OCI-LY3 (cell line): ENCODE data around the gene AGPAT4.

Experiments
- EZH2phosphoT487 ChIP-seq: fragments of 200-600 bp; shearing (Covaris generic); IDR thresholded peaks from 2 replicates; pipeline ENCODE4 v1.6.1; 2018; ENCODE audit warnings: antibody characterized with exemption, mixed run types, low read depth
- TF ChIP-seq, protein P1 (sequence below): fragments of 200-600, 300-600 bp; sonication (generic); IDR thresholded peaks from 2 replicates; pipeline ENCODE4 v1.5.1; 2014; ENCODE audit warnings: antibody characterized with exemption, low read length, low read depth

GRCh38 chr6:161109366-161109765 is 164.5 kb downstream of the AGPAT4 start:
- TF ChIP-seq, protein P1, sequence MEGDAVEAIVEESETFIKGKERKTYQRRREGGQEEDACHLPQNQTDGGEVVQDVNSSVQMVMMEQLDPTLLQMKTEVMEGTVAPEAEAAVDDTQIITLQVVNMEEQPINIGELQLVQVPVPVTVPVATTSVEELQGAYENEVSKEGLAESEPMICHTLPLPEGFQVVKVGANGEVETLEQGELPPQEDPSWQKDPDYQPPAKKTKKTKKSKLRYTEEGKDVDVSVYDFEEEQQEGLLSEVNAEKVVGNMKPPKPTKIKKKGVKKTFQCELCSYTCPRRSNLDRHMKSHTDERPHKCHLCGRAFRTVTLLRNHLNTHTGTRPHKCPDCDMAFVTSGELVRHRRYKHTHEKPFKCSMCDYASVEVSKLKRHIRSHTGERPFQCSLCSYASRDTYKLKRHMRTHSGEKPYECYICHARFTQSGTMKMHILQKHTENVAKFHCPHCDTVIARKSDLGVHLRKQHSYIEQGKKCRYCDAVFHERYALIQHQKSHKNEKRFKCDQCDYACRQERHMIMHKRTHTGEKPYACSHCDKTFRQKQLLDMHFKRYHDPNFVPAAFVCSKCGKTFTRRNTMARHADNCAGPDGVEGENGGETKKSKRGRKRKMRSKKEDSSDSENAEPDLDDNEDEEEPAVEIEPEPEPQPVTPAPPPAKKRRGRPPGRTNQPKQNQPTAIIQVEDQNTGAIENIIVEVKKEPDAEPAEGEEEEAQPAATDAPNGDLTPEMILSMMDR = no peak
- no peak for TF ChIP-seq EZH2phosphoT487
